Endodermal cell (in vitro differentiated cells): ENCODE measurements around the gene OTOF. TPM values are rescaled to one million over a fixed set of nuclear protein-coding genes. Genes with fewer than 3 reads are reported as not detected.

ENCODE experiments used
- DNase-seq: peaks from one replicate; pipeline ENCODE4 v3.0.0-alpha.2; 2017
- H3K27ac ChIP-seq: 2 replicates; pipeline ENCODE4 v1.5.1; 2013; ENCODE audit warnings: mild to moderate bottlenecking, low read depth, low read length, moderate library complexity
- H3K27me3 ChIP-seq: 2 replicates; pipeline ENCODE4 v1.6.1; 2013; ENCODE audit warnings: mild to moderate bottlenecking, low read length, moderate library complexity; ENCODE audit not compliant: insufficient read depth, control insufficient read depth, poor library complexity, severe bottlenecking
- H3K36me3 ChIP-seq: 2 replicates; pipeline ENCODE4 v1.7.0; 2013; ENCODE audit warnings: mild to moderate bottlenecking, low read length, moderate library complexity; ENCODE audit not compliant: control insufficient read depth, insufficient read depth
- H3K4me1 ChIP-seq: one replicate; pipeline ENCODE4 v1.7.0; 2013; ENCODE audit warnings: low read length; ENCODE audit not compliant: control insufficient read depth, insufficient read depth
- H3K4me3 ChIP-seq: 2 replicates; pipeline ENCODE4 v1.5.1; 2013; ENCODE audit warnings: mild to moderate bottlenecking, low read length, moderate library complexity
- H3K9ac ChIP-seq: 2 replicates; pipeline ENCODE4 v1.6.1; 2013; ENCODE audit warnings: mild to moderate bottlenecking, low read length, moderate library complexity; ENCODE audit not compliant: poor library complexity, severe bottlenecking; ENCODE audit errors: extremely low read depth
- H3K9me3 ChIP-seq: 2 replicates; pipeline ENCODE4 v1.6.1; 2013; ENCODE audit warnings: mild to moderate bottlenecking, low read length, moderate library complexity; ENCODE audit not compliant: control insufficient read depth
- H3K27ac Mint-ChIP-seq: 2 replicates; pipeline ENCODE4 v1.8.0; 2020; ENCODE audit warnings: mixed read lengths
- H3K27me3 Mint-ChIP-seq: 2 replicates; pipeline ENCODE4 v1.8.0; 2021; ENCODE audit warnings: mild to moderate bottlenecking, mixed read lengths; ENCODE audit not compliant: insufficient read depth
- H3K36me3 Mint-ChIP-seq: 2 replicates; pipeline ENCODE4 v1.8.0; 2020; ENCODE audit warnings: low read depth, mixed read lengths
- H3K4me1 Mint-ChIP-seq: 2 replicates; pipeline ENCODE4 v1.8.0; 2020; ENCODE audit warnings: mixed read lengths
- H3K4me3 Mint-ChIP-seq: 2 replicates; pipeline ENCODE4 v1.8.0; 2020; ENCODE audit warnings: mild to moderate bottlenecking, moderate library complexity, mixed read lengths
- H3K9me3 Mint-ChIP-seq: 2 replicates; pipeline ENCODE4 v1.8.0; 2020; ENCODE audit warnings: mild to moderate bottlenecking, mixed read lengths
- CTCF ChIP-seq: fragments of 200-600 bp; sonication (generic); conservative IDR thresholded peaks from 2 replicates; pipeline ENCODE4 v1.5.0; 2021; ENCODE audit warnings: antibody characterized with exemption, mild to moderate bottlenecking
- WGBS, 2 experiments: methylation state at CpG; one replicate each; pipeline versions ENCODE4 v1.1.5 to v1.1.7; 2013; ENCODE audit warnings: missing lambda C conversion rate in 2 of 2, mixed read lengths in 1 of 2; ENCODE audit not compliant: insufficient coverage in 1 of 2, insufficient read length in 1 of 2; 5-methylcytosine and 5-hydroxymethylcytosine counted together
- total RNA-seq, 2 donors: library from RNA; stranded (reverse); fragmentation: NEBNext Ultra II Directional in 1 of 2; extraction: Animal tissue kit (Norgen Biotek cat#: 25700) in 1 of 2; gene quantifications; 2 replicates in 1 of 2; 3 replicates in 1 of 2; pipeline ENCODE4 v1.2.1, GENCODE V29; 2021

The OTOF gene
- total RNA-seq, 2 donors from 2014 or later: 1.1 to 1.2 TPM

DNA sequence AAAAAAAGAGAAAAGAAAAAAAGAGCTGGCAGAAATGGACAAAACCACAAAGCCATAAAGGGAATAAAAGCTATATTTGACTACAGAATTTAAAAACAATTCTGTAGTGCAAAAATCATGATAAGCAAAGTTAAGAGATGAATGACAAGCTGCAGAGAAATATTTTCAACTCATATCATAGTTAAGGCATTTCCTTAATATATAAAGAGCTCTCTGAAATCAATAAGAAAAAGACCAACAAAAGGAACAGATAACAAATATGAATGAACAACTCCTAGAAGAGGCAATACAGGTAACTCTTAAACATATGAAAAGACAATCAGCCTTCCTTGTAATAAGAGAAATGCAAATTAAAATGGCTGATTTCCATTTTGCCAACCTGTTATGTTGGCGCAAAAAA lies 26.2 kb downstream of the OTOF start:
- no peak for TF ChIP-seq CTCF
- Histone ChIP-seq H3K9ac (no peak overlapping the region), H3K27me3 (no peaks in the 10 kb centered on the region), H3K9me3 (no peaks in the 10 kb centered on the region), H3K36me3 (no peaks in the 10 kb centered on the region), H3K4me3 (no peak overlapping the region), H3K4me1 (peaks cover 5% of the 10 kb centered on the region), H3K27ac (no peak overlapping the region)
- Mint-ChIP-seq H3K27ac (no peak overlapping the region), H3K4me1 (peaks cover 3% of the 10 kb centered on the region), H3K4me3 (no peak overlapping the region), H3K36me3 (no peaks in the 10 kb centered on the region), H3K9me3 (peaks cover under 1% of the 10 kb centered on the region), H3K27me3 (peaks cover 8% of the 10 kb centered on the region)
- no peak for DNase-seq
- 100% methylated on average over 1 of the region's 1 CpG for WGBS, 2 experiments

DNA sequence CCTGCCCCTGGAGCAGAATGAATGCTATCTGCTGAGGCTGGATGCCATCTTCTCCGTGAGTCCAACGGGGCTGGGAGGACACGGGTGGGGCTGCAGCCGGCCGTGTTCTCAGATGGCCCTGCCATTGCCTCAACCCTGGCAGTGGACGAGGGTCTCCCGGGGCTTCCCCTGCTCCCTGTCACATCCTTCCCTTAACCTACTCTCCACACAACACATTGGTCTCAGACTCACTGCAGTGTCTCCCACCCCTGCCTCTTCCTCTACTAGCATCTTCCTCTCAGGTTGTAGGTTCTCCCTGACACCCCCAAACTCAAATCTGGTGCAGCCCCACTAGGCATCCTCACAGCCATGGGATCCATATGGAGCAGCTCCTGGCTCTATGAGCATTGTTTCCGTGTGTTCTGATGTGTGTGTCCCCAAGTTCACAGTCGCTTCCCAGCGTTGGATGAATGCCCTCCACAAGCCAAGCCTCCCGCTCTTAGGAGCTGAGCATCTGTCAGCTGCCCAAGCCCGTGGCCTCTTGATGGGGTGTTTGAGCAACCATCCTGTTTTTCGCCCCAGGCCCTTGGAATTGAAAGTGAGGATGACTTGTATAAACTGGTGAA lies 27.8 kb downstream of the OTOF start:
- no peaks in the 10 kb centered on the region for H3K27me3 ChIP-seq
- H3K9ac ChIP-seq: no peak overlapping the region
- no peaks in the 10 kb centered on the region for H3K9me3 ChIP-seq
- peaks cover 1% of the 10 kb centered on the region for H3K4me1 ChIP-seq
- Mint-ChIP-seq H3K27me3 (peaks cover 8% of the 10 kb centered on the region), H3K4me3 (no peak overlapping the region), H3K27ac (no peak overlapping the region), H3K4me1 (peaks cover under 1% of the 10 kb centered on the region), H3K36me3 (no peaks in the 10 kb centered on the region), H3K9me3 (peaks cover 5% of the 10 kb centered on the region)
- H3K36me3 ChIP-seq: no peaks in the 10 kb centered on the region
- H3K27ac ChIP-seq: no peak overlapping the region
- DNase-seq: no peak
- no peak for TF ChIP-seq CTCF
- WGBS, 2 experiments: 82 to 94% methylated on average over 6 to 13 of the region's 13 CpGs
- no peak overlapping the region for H3K4me3 ChIP-seq

DNA sequence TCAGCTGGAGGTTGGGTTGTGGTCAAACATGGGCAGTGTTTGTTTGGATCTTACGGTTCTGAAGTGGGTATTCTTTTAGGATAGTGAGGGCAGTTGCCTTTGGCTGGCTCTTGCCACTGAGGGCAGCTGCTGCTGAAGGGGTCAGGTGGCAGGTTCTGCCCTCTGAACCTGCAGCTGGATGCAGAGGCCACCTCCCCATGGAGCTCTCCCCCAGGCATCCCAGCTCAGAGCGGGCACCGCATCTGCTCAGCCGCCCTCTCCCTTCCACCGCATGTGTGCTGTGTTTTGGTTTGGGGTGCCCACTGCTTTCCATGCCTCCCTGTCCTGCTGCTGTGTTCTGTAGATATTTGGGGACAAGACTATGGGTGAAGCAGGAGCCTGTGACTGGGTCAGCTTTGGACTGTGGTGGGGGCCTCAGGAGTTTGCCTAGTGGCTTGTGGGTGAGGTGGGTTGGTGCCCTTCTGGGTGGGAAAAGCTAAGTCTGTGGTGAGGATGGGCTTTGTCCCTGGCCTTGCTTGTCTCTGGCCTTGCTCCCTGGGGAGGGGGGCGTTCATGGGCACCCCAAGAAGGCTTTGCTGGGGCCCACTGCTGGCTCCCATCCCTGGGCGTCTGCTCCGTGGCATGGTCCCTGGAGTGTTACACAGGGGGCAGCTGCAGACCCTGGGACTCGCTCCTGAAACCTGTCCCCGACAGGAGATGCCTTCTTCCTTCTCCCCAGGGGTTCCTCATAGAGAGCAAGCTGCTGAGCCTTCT lies 28.5 kb downstream of the OTOF start:
- H3K27ac ChIP-seq: no peak overlapping the region
- H3K4me3 Mint-ChIP-seq: no peak overlapping the region
- H3K4me3 ChIP-seq: no peak overlapping the region
- no peaks in the 10 kb centered on the region for H3K4me1 Mint-ChIP-seq
- no peaks in the 10 kb centered on the region for H3K36me3 Mint-ChIP-seq
- H3K9ac ChIP-seq: no peak overlapping the region
- no peaks in the 10 kb centered on the region for H3K36me3 ChIP-seq
- no peaks in the 10 kb centered on the region for H3K27me3 ChIP-seq
- no peak for TF ChIP-seq CTCF
- peaks cover 5% of the 10 kb centered on the region for H3K9me3 Mint-ChIP-seq
- WGBS, 2 experiments: 90 to 92% methylated on average over 6 to 10 of the region's 10 CpGs
- H3K27me3 Mint-ChIP-seq: peaks cover 8% of the 10 kb centered on the region
- no peak overlapping the region for H3K27ac Mint-ChIP-seq
- H3K9me3 ChIP-seq: no peaks in the 10 kb centered on the region
- DNase-seq: no peak
- no peaks in the 10 kb centered on the region for H3K4me1 ChIP-seq
